Kidney (tissue), 14 donors: ENCODE results near the gene PPP1R11. TPM values are rescaled to one million over a fixed set of nuclear protein-coding genes. Genes with fewer than 3 reads are reported as not detected.

ENCODE experiments used
- DNase-seq, 5 donors: peaks; one replicate each; pipeline ENCODE4 v3.0.0-alpha.2; 2013 to 2020
- FAIRE-seq: peaks from 2 replicates; lab custom pipeline; 2012; peaks lifted over from hg19 to GRCh38; lab: Jason Lieb, UNC
- H3K27ac ChIP-seq, 2 donors: one replicate each; pipeline ENCODE4 v1.7.0; 2013; ENCODE audit warnings: low read depth in 2 of 2, low read length in 2 of 2, inconsistent platforms in 1 of 2
- H3K27me3 ChIP-seq: one replicate; pipeline ENCODE4 v1.7.1; 2013; ENCODE audit warnings: low read length, inconsistent platforms; ENCODE audit not compliant: control insufficient read depth, insufficient read depth
- H3K36me3 ChIP-seq, 3 donors: one replicate each; pipeline versions ENCODE4 v1.7.0 to v1.7.1; 2013; ENCODE audit warnings: low read length in 3 of 3, control low read depth in 1 of 3, inconsistent platforms in 1 of 3; ENCODE audit not compliant: insufficient read depth in 3 of 3, control insufficient read depth in 2 of 3
- H3K4me1 ChIP-seq, 3 donors: one replicate each; pipeline versions ENCODE4 v1.7.0 to v1.7.1; 2013; ENCODE audit warnings: low read length in 3 of 3, inconsistent platforms in 1 of 3, low read depth in 1 of 3; ENCODE audit not compliant: control insufficient read depth in 2 of 3, insufficient read depth in 2 of 3
- H3K4me3 ChIP-seq, 3 donors: one replicate each; pipeline versions ENCODE4 v1.7.0 to v1.8.1; 2013; ENCODE audit warnings: low read length in 3 of 3, control low read depth in 1 of 3, inconsistent platforms in 1 of 3
- H3K9ac ChIP-seq, 3 donors: one replicate each; pipeline versions ENCODE4 v1.7.0 to v1.7.1; 2013; ENCODE audit warnings: low read length in 3 of 3, control low read depth in 1 of 3, inconsistent platforms in 1 of 3
- H3K9me3 ChIP-seq, 3 donors: one replicate each; pipeline versions ENCODE4 v1.7.0 to v1.7.1; 2013; ENCODE audit warnings: low read length in 3 of 3, control low read depth in 1 of 3, inconsistent platforms in 1 of 3; ENCODE audit not compliant: control insufficient read depth in 2 of 3, insufficient read depth in 1 of 3
- intact Hi-C: fragments of 100-400 bp; cut with DNase I; formaldehyde crosslinking; loops from one replicate; pipeline ENCODE4 v1.11.1; 2022
- polyA plus RNA-seq: library from polyadenylated mRNA; stranded (reverse); fragments of 350-450 nt; fragmentation: Illumina TruSeq; extraction: RNeasy Lipid Tissue Mini Kit (QIAGEN cat#74804); gene quantifications from one replicate; pipeline ENCODE4 v1.2.3, GENCODE V29; 2014; ENCODE audit warnings: low read depth, low replicate concordance; ENCODE audit not compliant: insufficient read depth
- total RNA-seq: library from RNA; stranded (reverse); fragmentation: NEBNext Ultra II Directional; extraction: Animal tissue kit (Norgen Biotek cat#: 25700); gene quantifications from one replicate; pipeline ENCODE4 v1.2.1, GENCODE V29; 2021
- TF ChIP-seq, protein P1 (sequence below): IDR thresholded peaks from 3 replicates; pipeline ENCODE4 v1.5.1; 2012; ENCODE audit warnings: mild to moderate bottlenecking, moderate library complexity, borderline replicate concordance; ENCODE audit not compliant: insufficient read depth; ENCODE audit errors: extremely low read depth
- donor health status: control.
- donor health status: control.
- donor health status: control.
- donor health status: control.
- donor health status: control.
- donor health status: DM: yes; HTN: yes; CAD: no.
- donor health status: Normal renal cell carcinoma (clear cell type).

PPP1R11 gene
- total and polyA plus RNA-seq, 2 donors from 2014 or later, result 71.6 to 78.3 TPM

DNA sequence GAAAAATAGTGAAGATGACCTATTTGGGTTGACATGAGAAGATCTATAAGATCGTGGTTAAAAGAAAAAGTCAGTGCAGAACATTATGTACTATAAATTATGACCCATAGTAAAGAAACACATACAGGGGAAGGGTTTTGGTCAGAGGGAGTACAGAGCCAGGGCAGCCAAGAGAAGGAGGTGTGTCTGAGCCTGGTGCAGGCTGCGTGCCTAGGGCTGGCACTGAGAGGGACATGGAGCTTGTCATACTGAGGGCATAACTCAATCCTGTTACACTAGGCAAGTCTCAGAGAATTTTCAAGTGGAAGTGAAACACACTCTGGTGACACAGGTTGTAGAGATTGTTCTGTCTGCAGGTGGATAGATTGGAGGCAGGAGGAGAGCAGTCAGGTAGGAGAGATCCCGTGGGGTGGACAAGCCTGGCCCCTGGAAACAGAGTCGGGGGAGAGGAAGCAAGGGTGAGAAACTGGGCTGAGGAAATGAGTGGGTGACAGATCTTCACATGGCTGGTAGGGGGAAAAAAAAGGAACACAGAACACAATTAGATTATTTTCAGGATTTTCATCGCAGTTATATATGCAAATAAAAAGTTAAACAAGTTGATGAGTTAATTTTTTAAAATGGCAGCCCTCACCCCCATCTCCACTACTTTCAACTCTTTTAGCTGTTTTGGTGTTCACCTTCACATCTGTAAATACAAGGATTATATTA lies 27.1 kb downstream of the PPP1R11 start:
- Histone ChIP-seq H3K9me3 (no peaks in the 10 kb centered on the region), H3K9ac (no peak overlapping the region), H3K4me3 (no peak overlapping the region), H3K27ac (no peak overlapping the region), H3K27me3 (peaks cover 30% of the 10 kb centered on the region), H3K4me1 (no peaks in the 10 kb centered on the region), H3K36me3 (no peaks in the 10 kb centered on the region)
- no peak for DNase-seq
- TF ChIP-seq, protein P1, sequence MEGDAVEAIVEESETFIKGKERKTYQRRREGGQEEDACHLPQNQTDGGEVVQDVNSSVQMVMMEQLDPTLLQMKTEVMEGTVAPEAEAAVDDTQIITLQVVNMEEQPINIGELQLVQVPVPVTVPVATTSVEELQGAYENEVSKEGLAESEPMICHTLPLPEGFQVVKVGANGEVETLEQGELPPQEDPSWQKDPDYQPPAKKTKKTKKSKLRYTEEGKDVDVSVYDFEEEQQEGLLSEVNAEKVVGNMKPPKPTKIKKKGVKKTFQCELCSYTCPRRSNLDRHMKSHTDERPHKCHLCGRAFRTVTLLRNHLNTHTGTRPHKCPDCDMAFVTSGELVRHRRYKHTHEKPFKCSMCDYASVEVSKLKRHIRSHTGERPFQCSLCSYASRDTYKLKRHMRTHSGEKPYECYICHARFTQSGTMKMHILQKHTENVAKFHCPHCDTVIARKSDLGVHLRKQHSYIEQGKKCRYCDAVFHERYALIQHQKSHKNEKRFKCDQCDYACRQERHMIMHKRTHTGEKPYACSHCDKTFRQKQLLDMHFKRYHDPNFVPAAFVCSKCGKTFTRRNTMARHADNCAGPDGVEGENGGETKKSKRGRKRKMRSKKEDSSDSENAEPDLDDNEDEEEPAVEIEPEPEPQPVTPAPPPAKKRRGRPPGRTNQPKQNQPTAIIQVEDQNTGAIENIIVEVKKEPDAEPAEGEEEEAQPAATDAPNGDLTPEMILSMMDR, result no peak
- intact Hi-C loops, result no loop called here
- FAIRE-seq, result no peak

DNA sequence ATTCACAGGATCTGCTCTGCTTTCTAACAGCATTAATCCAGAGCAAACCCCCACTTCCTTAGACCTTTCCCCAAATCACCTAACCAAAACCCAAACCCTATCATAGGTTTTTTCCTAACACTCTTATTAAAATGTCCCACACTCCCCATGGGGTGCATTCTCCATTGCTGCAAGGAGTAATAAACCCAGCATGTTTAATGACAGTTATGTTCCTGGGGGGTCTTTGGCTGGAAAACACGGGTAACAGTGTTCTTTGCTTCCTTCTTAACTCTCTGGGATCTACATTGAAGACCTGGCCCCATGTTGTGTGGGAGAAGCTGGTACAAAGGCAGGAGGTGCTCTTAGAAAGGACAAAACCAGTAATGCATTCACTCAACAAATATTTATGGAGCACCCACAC lies 29.8 kb downstream of the PPP1R11 start:
- TF ChIP-seq, protein P1, result no peak
- peaks cover 51% of the 10 kb centered on the region for H3K27me3 ChIP-seq
- FAIRE-seq, result no peak
- H3K9ac ChIP-seq, result no peak overlapping the region
- H3K9me3 ChIP-seq, result no peaks in the 10 kb centered on the region
- no peaks in the 10 kb centered on the region for H3K36me3 ChIP-seq
- peaks cover 0 to 13% (median 8%) of the 10 kb centered on the region in 3 donors for H3K4me1 ChIP-seq
- no peak overlapping the region for H3K4me3 ChIP-seq
- no peak for DNase-seq
- H3K27ac ChIP-seq, result no peak overlapping the region
- intact Hi-C loops, result no loop called here

DNA sequence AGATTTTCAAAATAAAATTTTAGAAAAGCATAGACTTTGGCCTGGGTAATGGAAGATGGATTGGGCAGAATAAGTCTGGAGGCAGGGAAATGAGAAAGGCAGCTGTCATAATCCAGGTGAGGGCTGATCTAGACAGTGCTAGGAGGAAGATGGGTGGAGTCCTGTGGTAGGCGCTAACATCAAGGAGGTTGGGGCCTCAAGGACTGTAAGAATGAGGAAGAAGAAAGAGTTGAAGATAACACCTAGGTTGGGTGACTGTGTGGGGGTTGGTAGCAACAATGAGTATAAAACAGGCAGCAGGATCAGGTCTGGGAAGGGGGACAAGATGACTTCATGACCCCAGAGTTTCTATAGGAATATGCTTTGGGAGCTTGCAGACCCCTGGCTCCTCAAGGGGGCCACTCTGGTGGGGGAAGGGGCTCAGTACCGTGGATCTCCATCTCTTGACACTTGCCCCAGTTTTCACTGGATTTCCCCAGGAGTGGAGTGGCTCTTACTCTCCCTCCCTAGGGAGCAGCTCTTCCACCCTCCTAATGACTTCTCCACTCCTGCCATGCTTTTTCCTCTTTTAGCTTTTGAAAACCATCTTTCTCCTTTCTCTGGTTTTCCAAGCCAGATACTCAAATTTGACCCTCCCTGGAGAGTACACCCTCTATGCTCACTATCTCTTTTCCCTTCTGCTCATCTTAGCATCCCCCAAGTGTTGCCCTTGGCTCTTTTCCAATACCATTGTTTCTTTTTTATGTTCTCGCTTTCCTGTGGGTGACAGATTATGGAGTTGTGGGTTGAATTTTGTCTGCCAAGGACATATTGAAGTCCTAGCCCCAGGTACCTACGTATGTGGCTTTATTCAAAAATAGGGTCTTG lies 31.1 kb downstream of the PPP1R11 start:
- H3K27ac ChIP-seq, result no peak overlapping the region

More for the DNA sequence above, 31.1 kb downstream of the PPP1R11 start:
- Histone ChIP-seq H3K4me1 (peaks cover 0 to 20% (median 13%) of the 10 kb centered on the region in 3 donors), H3K27me3 (peaks cover 48% of the 10 kb centered on the region), H3K9me3 (no peaks in the 10 kb centered on the region), H3K36me3 (no peaks in the 10 kb centered on the region), H3K4me3 (no peak overlapping the region), H3K9ac (no peak overlapping the region)
- TF ChIP-seq, protein P1, result no peak
- no peak for DNase-seq
- FAIRE-seq, result no peak
- intact Hi-C loops, result no loop called here
